NCI-H345 (cell line): ENCODE measurements around the gene KNG1.
"Not testable (repeated sequence)": the region's sequence is repeated elsewhere in the genome, so short reads cannot be mapped to it uniquely, and the experiment has no call there.

Source experiments
- DNase-seq: peaks from one replicate; lab custom pipeline; 2025; lab: John Stamatoyannopoulos, UW

Gene KNG1

DNA sequence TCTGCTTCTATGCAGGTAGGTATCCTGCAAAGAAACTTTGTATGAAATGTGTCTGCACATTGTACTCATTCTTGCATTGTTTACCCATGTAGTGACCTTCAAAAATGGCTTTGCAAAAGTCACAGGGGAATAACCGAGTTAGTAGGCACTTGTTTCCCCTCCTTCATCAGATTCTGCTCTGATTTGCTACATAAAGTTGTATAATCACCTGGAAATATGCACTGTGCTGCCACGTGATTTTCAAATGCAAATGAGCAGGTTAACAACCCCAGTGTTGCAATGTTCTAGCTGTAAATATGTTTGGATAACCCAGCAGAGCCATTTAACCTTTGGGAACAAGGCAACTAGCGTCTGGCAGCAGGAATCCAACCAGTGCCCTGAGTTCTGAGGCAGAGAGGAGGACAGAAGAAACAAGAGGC, at the start of gene KNG1:
Gene KNG1 (plus strand): TSS at position 321 of the 419 bp plus-strand sequence. CDS start 184 bp downstream, outside the sequence.
- DNase-seq, result no peak

DNA sequence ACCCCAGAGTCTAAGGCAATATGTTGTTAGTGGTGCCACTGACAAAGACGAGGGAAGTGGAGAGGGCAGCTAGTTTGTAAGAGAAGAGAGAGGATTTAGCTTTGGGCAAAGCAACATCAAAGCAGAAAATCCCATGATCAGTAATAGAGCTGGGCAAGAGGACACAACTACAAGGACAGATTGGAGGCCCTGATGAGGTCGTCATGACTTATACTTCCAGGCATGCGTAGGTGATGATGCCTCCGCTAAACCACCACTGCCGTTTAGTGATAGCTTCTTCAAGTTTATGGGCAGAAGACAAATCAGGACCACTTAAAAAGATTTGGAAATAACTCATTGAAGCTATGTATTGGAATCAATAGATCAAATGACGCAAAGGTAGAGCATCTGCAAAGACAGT, 48.7 kb upstream of the KNG1 start:
- DNase-seq, result no peak

DNA sequence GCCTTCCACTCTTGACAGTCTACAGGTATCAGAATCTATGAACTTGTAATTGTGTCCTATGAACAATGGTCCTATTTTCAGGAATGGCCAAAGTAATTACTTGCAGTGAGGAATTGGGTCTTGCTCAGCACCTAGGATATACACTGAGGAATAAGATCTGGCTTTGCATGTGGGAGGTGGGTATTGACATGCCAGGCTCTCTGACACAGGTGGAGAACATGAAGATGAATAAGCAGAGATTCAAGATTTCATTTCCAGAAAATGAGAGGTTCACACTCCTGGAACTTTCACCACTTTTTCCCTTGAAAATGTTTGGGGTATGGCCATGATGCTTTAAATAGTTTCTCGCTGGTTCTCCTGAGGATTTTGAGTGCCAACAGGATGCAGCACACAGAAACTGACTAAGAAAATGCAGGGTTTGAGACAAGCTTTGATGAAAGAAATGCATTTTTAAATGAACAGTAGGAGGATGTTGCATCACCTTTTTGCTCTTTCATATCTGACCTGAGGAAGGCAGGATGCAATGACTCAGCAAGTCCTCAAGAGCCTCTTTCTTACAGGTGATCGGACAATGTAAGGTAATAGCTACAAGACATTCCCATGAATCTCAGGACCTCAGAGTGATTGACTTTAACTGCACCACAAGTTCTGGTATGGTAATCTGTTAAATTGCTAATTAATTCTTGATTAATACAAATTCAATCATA, 47.6 kb upstream of the KNG1 start:
- DNase-seq, result no peak

DNA sequence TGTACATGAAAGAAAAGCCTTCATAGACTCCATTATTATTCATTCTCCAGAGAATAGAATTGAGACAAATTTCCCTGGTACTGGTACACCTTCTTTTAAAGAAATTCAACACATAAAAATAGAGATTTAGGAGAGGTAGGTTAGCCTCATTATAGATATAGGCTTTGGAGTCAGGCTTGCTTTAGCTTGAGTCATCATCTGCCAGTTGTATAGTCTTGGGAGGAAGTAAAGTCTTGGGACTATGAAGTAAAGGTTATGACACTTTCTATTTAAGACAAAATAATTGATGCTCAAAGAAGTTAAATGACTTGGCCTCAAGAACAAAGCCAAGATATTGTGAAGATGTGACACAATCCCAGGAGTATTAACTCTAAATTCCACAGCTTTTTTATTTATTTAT, 47.0 kb upstream of the KNG1 start:
- DNase-seq, result no peak

DNA sequence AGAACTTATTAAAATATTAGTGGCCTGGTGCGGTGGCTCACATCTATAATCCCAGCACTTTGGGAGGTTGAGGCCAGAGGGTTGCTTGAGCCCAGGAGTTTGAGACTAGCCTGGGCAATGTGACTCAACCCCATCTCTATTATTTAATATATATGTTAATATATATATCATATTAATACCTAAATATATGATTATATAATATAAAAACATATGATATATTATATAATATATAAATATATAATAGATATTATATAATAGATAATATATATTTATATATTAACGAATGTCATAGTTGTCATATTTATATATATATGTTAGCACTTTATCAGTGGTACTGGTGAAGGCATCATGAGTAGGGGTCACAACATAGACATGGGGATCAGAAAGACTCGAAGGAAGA, 46.1 kb upstream of the KNG1 start:
- no peak for DNase-seq

DNA sequence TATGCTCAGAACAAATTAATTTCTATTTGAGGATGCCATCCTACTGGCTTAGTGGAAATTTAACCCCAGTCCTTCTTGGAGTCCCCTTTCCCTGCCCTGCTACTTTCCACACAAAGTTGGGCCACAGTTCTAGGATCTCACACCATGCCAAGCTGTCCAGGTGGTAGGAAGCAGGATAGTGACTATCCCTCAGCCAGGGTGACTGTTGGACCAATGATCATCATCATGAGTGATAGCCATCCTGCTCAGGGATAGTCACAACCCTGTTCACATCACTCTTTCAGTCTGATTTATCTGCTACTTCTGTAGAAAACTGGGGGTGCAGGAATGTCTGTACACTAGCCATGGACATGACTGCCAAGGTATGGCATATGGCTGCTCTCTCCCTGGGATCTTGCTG, 38.6 kb upstream of the KNG1 start:
- no peak for DNase-seq

DNA sequence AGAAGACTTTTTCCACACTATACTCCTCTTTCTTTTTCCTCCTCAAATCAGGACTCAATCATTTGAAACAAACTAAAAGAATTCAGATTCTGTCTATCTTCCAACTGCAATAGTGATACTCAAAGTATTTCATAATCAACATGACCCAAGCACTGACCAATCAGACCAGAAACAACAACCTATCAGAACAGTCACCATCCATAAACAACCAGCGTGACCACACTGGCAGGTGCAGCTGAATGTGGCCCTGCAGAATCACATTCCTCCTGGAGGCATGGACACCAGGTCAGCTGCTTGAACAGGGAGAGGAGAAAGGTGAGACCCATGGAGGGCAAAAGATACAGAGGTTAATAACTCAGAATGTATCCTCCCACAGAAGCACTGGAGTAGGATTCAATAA, 38.0 kb upstream of the KNG1 start:
- DNase-seq, result no peak

DNA sequence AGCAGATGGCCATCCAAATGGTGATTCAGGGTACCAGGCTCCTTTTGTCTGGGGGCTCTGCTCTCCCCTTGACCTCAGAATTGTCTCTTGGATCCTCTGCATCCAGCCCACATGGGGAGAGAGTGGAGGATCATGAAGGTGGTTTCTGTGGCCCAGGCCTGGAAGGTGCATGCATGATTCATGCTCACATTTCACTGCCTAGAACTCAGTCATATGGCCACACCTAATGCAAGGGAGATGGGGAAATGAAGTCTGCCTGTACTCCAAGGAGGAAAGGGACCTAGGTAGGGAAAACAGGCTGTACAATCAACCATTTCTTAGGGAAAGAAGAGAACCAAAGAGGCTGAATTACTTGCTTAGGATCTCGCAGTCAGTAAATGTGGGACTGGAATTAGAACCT, 36.3 kb upstream of the KNG1 start:
- DNase-seq, result no peak

DNA sequence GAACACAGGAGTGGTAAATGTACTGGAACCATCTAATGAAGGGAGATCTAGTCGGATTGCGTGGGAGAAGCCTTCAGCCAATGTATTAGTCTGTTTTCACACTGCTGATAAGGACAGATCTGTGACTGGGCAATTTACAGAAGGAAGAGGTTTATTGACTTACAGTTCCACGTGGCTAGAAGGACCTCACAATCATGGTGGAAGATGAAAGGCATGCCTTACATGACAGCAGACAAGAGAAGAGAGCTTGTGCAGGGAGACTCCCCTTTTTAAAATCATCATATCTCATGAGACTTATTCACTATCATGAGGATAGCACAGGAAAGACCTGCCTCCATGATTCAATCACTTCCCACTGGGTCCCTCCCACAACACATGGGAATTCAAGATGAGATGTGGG, 34.3 kb upstream of the KNG1 start:
- no peak for DNase-seq

DNA sequence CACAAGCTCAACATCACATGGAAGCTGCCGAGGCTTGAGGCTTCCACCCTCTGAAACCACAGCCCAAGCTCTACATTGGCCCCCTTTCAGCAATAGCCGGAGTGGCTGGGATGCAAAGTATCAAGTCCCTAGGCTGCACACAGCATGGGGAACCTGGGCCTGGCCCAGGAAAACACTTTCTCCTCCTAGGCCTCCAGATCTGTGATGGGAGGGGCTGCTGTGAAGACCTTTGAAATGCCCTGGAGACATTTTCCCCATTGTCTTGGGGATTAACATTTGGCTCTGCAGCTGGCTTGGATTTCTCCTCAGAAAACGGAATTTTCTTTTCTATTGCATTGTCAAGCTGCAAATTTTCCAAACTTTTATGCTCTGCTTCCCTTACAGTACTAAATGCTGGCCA, 33.2 kb upstream of the KNG1 start:
- no peak for DNase-seq

DNA sequence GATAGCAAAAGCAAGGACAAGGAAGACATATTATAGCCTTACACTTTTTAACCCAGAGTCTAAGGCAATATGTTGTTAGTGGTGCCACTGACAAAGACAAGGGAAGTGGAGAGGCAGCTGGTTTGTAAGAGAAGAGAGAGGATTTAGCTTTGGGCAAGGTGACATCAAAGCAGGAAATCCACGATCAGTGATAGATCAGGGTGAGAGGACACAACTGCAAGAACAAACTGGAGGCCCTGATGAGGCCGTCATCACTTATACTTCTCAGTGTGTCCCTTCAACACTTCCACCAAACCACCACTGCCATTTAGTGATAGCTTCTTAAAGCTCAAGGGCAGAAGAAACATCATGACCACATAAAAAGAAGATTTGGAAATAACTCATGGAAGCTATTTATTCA, 30.7 kb upstream of the KNG1 start:
- not testable (repeated sequence) for DNase-seq

DNA sequence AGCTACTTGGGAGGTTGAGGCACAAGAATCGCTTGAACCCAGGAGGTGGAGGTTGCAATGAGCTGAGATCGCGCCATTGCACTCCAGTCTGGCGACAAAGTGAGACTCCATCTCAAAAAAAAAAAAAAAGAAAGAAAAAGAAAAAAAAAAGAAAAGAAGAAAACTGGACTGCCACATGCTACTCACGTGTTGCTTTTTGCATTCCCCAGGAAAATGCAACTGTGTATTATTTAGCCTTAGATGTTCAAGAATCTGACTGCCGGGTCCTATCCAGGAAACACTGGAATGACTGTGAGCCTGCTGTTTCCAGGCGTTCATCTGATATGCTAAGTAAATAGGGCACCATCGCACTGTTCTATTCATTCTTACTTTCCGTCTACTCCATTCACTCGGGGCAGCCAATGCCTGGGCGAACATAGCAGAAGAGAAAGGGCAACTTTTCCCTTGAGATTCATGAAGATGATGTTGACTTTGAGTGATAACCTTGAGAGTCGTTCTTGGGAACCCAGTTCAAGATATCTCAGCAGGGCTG, 30.0 kb upstream of the KNG1 start:
- no peak for DNase-seq

DNA sequence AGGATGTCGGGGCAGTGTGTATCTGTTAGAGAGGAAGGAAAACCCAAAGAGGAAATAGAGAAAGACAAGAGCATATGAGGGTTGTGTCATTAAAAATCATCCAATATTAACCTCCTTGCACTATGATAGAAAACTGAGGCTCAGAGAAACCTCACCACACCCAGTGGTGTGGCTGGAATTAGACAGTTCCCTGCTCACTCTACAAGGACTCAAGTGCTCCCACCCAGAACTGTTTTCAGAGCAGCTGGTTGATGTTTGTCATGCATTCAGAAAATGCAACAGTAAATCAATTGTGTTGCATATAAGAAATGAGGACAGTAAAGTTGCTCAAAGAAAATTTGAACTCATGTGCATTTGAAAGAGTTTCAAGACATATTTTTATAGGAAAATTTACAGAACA, 26.9 kb upstream of the KNG1 start:
- not testable (repeated sequence) for DNase-seq

DNA sequence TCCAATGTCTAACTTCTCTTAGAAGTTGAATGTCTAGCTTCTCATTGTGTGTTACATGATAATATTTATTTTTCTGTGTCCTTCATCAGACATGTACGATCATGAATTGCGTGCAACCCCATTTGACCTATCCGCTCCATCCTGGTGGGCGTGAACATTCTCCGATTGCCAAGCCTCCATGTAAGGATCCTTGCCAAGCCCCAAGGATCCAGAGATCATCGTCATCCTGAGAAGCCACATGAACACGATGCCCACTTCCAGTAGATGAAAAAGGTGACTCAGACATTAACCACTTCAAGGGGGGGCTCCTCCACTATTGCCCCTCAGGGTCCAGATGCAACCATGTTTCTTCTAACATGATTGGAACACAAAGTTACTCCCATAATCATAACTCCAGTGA, 25.5 kb upstream of the KNG1 start:
- no peak for DNase-seq

DNA sequence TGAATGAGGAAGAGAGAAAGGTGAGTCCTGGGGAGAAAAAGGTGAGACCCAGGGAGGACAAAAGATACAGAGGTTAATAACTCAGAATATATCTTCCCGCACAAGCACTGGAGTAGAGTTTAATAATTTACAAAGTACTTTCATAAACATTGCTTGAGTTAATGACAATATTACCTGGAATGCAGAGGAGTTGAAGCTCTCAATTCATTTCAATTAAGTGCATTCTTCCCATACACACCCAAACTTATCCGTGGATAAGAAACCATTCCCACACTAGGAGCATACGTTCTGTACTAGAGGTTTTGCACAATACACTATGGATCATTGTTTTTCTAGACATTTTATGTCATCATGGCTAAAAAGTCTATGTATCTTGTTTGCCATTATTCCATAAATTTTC, 23.3 kb upstream of the KNG1 start:
- no peak for DNase-seq

DNA sequence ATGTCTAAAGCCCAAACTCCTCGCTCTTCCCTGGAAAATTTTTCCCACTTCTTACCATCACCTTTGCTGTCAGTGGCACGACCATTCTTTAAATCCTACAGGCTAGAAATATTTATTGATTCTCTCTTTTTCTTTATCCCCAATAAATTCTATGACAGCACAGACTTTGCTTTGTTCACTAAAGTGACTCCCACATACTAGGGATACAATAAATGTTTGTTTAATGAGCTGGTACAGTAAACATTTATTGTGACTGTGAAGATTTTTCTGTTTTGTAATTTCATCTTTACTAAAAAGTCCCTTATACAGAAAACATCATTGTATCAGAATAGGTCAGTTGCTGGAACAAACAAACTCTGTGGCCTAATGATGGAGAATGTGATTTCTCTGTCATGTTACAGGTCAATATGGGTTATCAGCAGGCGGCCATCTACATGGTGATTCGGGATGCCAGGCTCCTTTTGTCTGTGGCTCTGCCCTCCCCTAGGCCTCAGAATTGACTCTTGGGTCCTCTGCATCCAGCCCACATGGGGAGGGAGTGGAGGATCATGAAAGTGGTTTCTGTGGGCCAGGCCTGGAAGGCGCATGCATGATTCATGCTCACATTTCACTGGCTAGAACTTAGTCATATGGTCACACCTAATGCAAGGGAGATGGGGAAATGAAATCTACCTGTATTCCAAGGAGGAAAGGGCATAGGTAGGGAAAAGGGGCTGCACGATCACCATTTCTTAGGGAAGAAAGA, 22.7 kb upstream of the KNG1 start:
- DNase-seq, result no peak

DNA sequence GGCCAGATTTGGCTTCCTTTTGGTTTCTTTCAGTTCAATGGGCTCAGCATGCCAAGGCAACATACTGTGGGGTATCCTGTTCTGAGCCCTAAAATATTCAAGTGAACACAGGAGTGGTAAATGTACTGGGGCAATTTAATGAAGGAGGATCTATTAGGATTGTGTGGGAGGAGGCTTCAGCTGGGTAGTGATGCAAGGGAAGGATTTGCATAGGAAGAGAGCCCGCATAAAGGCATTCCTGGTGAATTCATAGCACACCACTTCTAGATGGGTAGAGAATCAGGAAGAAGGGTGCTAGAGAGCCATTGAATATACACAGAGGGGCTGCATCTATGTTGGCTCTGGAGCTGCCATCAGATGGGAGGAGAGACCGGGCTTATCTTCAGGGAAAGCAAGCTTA, 20.6 kb upstream of the KNG1 start:
- no peak for DNase-seq

DNA sequence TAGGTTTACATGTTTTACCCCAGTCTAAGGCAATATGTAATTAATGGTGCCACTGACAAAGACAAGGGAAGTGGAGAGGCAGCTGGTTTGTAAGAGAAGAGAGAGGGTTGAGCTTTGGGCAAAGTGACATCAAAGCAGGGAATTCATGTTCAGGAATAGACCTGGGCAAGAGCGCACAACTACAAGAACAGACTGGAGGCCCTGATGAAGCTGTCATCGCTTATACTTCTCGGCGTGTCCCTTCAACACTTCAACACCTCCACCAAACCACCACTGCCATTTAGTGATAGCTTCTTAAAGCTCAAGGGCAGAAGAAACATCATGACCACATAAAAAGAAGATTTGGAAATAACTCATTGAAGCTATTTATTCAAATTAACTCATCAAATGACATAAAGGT, 19.6 kb upstream of the KNG1 start:
- no peak for DNase-seq

DNA sequence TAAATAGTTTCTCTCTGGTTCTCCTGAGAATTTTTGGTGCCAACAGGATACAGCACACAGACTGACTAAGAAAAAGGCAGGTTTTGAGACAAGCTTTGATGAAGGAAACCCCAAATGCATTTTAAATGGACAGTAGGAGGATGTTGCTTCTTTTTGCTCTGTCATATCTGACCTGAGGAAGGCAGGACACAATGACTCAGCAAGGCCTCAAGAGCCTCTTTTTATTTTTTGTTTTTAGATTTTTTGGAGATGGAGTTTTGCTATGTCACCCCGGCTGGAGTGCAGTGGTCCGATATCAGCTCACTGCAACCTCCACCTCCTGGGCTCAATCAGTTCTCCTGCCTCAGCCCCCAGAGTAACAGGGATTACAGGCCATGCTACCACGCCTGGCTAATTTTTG, 16.9 kb upstream of the KNG1 start:
- DNase-seq, result no peak

DNA sequence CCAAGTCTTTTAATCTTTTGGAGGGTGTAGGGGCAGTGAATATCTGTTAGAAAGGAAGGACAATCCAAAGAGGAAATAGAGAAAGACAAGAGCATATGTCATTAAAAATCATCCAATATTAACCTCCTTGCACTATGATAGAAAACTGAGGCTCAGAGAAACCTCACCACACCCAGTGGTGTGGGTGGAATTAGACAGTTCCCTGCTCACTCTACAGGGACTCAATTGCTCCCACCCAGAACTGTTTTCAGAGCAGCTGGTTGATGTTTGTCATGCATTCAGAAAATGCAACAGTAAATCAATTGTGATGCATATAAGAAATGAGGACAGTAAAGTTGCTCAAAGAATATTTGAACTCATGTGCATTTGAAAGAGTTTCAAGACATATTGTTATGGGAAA, 14.7 kb upstream of the KNG1 start:
- not testable (repeated sequence) for DNase-seq

DNA sequence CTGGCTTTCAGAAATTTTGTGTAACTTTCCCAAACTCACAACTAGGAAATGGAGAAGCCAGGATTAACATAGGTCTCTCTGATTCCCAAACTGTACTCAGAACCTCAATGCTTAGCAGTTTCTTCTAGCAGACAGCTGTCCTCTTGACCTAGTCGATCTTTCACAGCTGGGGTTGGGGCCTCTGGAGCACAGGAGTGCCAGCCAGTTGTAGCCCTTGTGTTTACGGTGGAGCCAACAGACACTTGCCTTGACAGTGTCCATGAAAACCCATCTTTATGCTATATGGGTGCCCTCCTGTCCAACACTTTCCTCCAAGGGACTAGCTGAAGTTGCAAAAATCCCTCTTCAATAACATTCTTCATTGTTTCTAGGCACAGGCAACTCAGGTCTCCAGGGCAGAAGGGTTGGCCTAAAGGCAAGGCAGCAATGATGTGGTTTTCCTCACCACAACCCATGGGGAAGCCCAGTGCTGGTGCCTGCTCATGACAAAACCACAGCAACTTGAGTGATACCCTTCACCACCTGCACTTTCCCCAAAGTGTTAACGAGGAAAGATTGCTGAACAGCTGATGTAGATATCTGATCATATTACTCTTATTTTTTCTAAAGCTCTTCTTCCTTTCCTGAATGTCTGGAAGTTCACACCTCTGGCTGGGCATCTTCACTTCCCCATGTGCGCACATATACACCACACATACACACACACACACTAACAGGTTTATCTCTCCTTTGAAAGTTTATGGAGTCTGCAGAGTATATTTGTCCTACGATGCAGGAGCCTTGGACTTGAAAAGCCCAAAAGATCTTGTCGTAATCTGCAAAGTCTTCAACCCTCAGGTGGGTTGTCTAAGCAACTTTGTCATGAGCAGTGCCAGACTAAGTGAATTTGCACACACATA, 11.0 kb upstream of the KNG1 start:
- no peak for DNase-seq

DNA sequence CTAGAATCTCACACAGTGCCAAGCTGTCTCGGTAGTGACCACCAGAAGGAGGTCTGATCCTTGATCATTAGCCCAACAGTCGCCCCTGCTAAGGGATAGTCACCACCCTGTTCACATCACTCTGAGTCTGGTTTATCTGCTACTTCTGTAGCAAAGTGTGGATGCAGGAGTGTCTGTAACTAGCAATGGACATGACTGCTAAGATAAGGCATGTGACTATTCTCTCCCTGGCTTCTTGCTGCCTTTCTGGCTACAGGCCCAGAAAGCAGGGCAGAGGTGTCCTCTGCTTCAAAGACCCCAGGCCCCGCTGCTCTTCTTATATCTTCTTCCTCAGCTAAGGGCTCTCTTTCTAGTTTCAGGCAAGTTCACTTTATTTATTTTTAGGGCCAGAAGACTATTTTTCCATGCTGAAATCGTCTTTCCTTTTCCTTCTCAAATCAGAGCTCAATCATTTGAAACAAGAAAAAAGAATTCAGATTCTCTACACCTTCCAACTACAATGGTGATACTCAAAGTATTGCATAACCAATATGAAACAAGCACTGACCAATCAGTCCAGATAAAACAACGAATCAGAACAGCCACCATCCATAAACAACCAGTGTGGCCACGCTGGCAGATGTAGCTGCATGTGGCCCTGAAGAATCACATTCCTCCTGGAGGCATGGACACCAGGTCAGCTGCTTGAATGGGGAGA, 8.0 kb upstream of the KNG1 start:
- no peak for DNase-seq
